OCI-LY7 (cell line): Measurements from ENCODE around the gene C10orf71. TPM values are rescaled to one million over a fixed set of nuclear protein-coding genes. Genes with fewer than 3 reads are reported as not detected.

ENCODE experiments used
- BruUV-seq: library from RNA; stranded (reverse); fragments of 400-500 nt; replicated peaks from 2 replicates; lab custom pipeline; 2021; lab: Mats Ljungman, UMichigan
- CTCF ChIA-PET: fragments of 300-600 bp; sonication (Branson Sonifier 250); formaldehyde crosslinking; loops from one replicate; lab custom pipeline; 2022; ENCODE audit warnings: antibody characterized with exemption; ENCODE audit not compliant: unreplicated experiment; lab: Charles Lee
- POLR2A ChIA-PET: fragments of 300-600 bp; sonication (Branson Sonifier 250); formaldehyde crosslinking; loops from one replicate; lab custom pipeline; 2022; ENCODE audit warnings: antibody characterized with exemption; lab: Charles Lee
- DNase-seq: peaks from one replicate; pipeline ENCODE4 v3.0.0-alpha.2; 2015; ENCODE audit warnings: low spot score
- H2AFZ ChIP-seq: fragments of 200-600 bp; sonication (generic), shearing (Covaris generic); 2 replicates; pipeline ENCODE4 v1.6.1; 2014; ENCODE audit warnings: mild to moderate bottlenecking, antibody characterized with exemption, low read length, moderate library complexity
- H3K27ac ChIP-seq: fragments of 200-600 bp; sonication (generic); 2 replicates; pipeline ENCODE4 v1.5.1; 2014; ENCODE audit warnings: mixed run types, low read depth, mild to moderate bottlenecking, moderate library complexity, low read length, inconsistent platforms; ENCODE audit not compliant: poor library complexity, severe bottlenecking
- H3K36me3 ChIP-seq: fragments of 200-600 bp; sonication (generic); 2 replicates; pipeline ENCODE4 v1.6.1; 2014; ENCODE audit warnings: mild to moderate bottlenecking, antibody characterized with exemption, low read length, moderate library complexity, mixed read lengths; ENCODE audit not compliant: insufficient read depth
- H3K4me1 ChIP-seq: fragments of 200-600 bp; sonication (generic); 2 replicates; pipeline ENCODE4 v1.5.1; 2014; ENCODE audit warnings: mild to moderate bottlenecking, low read length; ENCODE audit not compliant: insufficient read depth, poor library complexity, severe bottlenecking
- H3K4me2 ChIP-seq: fragments of 200-600 bp; sonication (generic); 2 replicates; pipeline ENCODE4 v1.6.1; 2014; ENCODE audit warnings: mild to moderate bottlenecking, low read length
- H3K4me3 ChIP-seq: fragments of 200-600 bp; sonication (generic); 2 replicates; pipeline ENCODE4 v1.5.1; 2014; ENCODE audit warnings: mild to moderate bottlenecking, low read depth, low read length; ENCODE audit not compliant: poor library complexity, severe bottlenecking
- H3K79me2 ChIP-seq: fragments of 200-600 bp; sonication (generic); 2 replicates; pipeline ENCODE4 v1.6.1; 2016; ENCODE audit warnings: low read depth, mild to moderate bottlenecking, low read length, moderate library complexity, mixed read lengths; ENCODE audit not compliant: insufficient read depth
- H3K9me2 ChIP-seq: fragments of 200-600 bp; sonication (generic); 2 replicates; pipeline ENCODE4 v1.6.1; 2016; ENCODE audit warnings: mild to moderate bottlenecking, low read length, mixed read lengths; ENCODE audit not compliant: insufficient read depth
- H3K9me3 ChIP-seq: fragments of 200-600 bp; sonication (generic); 2 replicates; pipeline ENCODE4 v1.6.1; 2014; ENCODE audit warnings: mild to moderate bottlenecking, mixed run types, low read length, mixed read lengths
- H4K20me1 ChIP-seq: fragments of 200-600 bp; sonication (generic); 2 replicates; pipeline ENCODE4 v1.6.1; 2014; ENCODE audit warnings: mild to moderate bottlenecking, antibody characterized with exemption, low read length, moderate library complexity, mixed read lengths; ENCODE audit not compliant: insufficient read depth
- CTCF ChIP-seq: fragments of 200-600 bp; sonication (generic); conservative IDR thresholded peaks from 2 replicates; pipeline ENCODE4 v1.5.1; 2014; ENCODE audit warnings: mild to moderate bottlenecking, antibody characterized with exemption, low read length, moderate library complexity, mixed read lengths
- EZH2phosphoT487 ChIP-seq: fragments of 200-600 bp; sonication (generic); IDR thresholded peaks from 2 replicates; pipeline ENCODE4 v1.6.1; 2018; ENCODE audit warnings: low read depth, borderline replicate concordance, mild to moderate bottlenecking, mixed run types, antibody characterized with exemption, low read length, moderate library complexity, mixed read lengths
- intact Hi-C: fragments of 100-400 bp; cut with micrococcal nuclease; formaldehyde crosslinking; loops from one replicate; pipeline ENCODE4 v1.10.0; 2022; ENCODE audit not compliant: unreplicated experiment
- total RNA-seq, 2 experiments: library from RNA; depleted of rRNA in 1 of 2; stranded (reverse); fragments of >200 nt in 1 of 2; shearing (Covaris generic) in 1 of 2; gene quantifications; 2 replicates each; pipeline ENCODE4 v1.2.3, GENCODE V29; 2014 to 2022

Gene C10orf71
- total RNA-seq, 2 experiments from 2014 or later, result 0.06 to 0.08 TPM

- Histone ChIP-seq H4K20me1 (no peaks in the 10 kb centered on the region), H3K27ac (no peak overlapping the region), H3K4me1 (no peaks in the 10 kb centered on the region), H3K79me2 (no peaks in the 10 kb centered on the region), H3K9me3 (no peaks in the 10 kb centered on the region), H2AFZ (no peak overlapping the region), H3K9me2 (no peaks in the 10 kb centered on the region), H3K4me2 (no peak overlapping the region), H3K36me3 (no peaks in the 10 kb centered on the region), H3K4me3 (no peak overlapping the region)
- intact Hi-C loops, result no loop called here
- ChIA-PET POLR2A (interaction anchor here (0.9 kb wide), 1 partner anchor 41 kb away, joined by 3 read pairs; no protein-coding TSS in a partner anchor), CTCF (no interaction called here)
- no peak for TF ChIP-seq CTCF
- no peak for TF ChIP-seq EZH2phosphoT487
- BruUV-seq, result no TSS peak
- no peak for DNase-seq
These were observed 29.6 kb downstream of the C10orf71 start for GRCh38 chr10:49328401-49329145.

- POLR2A ChIA-PET, result no interaction called here
- Histone ChIP-seq H3K36me3 (no peaks in the 10 kb centered on the region), H4K20me1 (no peaks in the 10 kb centered on the region), H3K4me1 (no peaks in the 10 kb centered on the region), H3K9me2 (no peaks in the 10 kb centered on the region), H3K27ac (no peak overlapping the region), H3K4me2 (no peak overlapping the region), H3K9me3 (no peaks in the 10 kb centered on the region), H3K79me2 (no peaks in the 10 kb centered on the region), H3K4me3 (no peak overlapping the region), H2AFZ (no peak overlapping the region)
- TF ChIP-seq CTCF (no peak), EZH2phosphoT487 (no peak)
- BruUV-seq, result no TSS peak
- CTCF ChIA-PET, result no interaction called here
- intact Hi-C loops, result no loop called here
- DNase-seq, result no peak
These were observed 30.2 kb downstream of the C10orf71 start for GRCh38 chr10:49329146-49329505.

DNA sequence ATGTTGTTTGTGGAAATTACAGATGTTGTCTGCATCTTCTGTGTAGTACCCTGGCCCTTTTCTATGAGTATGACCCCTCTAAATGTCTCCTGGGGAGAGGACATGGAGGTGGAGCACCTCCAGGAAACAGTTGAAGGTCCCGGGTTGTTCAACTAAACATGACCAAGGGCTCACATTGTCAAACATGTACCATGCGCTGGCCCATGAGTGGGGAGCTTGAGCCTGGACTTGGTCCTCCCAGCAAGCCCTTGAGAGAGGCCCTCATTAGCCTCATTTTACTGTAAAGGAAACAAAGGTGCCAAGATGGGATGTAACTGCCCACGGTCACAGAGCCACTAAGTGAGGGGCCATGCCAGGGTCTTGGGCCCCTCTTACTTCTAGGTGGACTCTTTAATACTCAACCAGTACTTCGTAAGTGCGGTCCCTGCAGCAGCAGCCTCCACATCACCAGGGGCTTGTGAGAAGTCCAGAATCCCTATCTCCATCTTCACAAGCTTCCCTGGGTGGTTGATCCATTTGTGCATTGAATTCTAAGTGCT, 31.2 kb downstream of the C10orf71 start:
- TF ChIP-seq EZH2phosphoT487 (no peak), CTCF (no peak)
- ChIA-PET CTCF (no interaction called here), POLR2A (no interaction called here)
- Histone ChIP-seq H3K9me2 (no peaks in the 10 kb centered on the region), H3K9me3 (no peaks in the 10 kb centered on the region), H3K4me2 (no peak overlapping the region), H3K79me2 (no peaks in the 10 kb centered on the region), H3K4me1 (no peaks in the 10 kb centered on the region), H4K20me1 (no peaks in the 10 kb centered on the region), H3K4me3 (no peak overlapping the region), H2AFZ (no peak overlapping the region), H3K36me3 (no peaks in the 10 kb centered on the region), H3K27ac (no peak overlapping the region)
- no TSS peak for BruUV-seq
- intact Hi-C loops, result no loop called here
- DNase-seq, result no peak
